Effector CD4-positive, alpha-beta T cell (primary cell): ENCODE data around the gene CASP1.

Experiments used
- DNase-seq: peaks from one replicate; pipeline ENCODE4 v3.0.0-alpha.2; 2020

Gene CASP1

GRCh38 chr11:104979839-104980238 is 55.1 kb downstream of the CASP1 start:
- DNase-seq = no peak
